ENCODE results near the gene SDK1. TPM values are rescaled to one million over a fixed set of nuclear protein-coding genes. Genes with fewer than 3 reads are reported as not detected.
A peak's percentile ranks its signal among the peaks of the same experiment; 100 is the strongest.

The SDK1 gene
- total RNA-seq, 1 experiment from 2014 or later: 7.1 TPM

DNA sequence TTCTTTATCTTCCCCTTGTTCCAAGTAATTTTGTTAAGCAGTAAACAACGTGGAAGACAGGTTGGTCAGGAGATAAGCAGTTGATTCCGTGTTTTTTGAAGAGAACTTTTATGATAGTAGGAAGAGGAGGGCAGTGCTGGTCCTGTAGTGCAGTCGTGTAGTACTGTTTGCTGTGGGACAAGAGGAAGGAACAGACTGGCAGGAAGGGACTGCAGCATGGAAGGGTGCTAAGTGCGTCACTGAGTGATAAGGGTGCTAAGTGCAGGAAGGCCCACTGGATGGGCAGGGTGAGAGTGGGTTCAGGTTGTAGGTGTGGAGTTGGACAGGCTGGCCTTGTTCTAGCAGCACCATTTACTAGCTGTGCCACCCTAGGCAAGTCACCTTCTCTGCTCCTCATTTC lies 125.0 kb downstream of the SDK1 start:
- Mint-ChIP-seq H3K27ac (ENCODE audit: unreplicated experiment) (no peak overlapping the region), H3K4me3 (ENCODE audit: unreplicated experiment) (no peak overlapping the region), H3K27me3 (ENCODE audit: insufficient read depth, unreplicated experiment) (no peaks in the 10 kb centered on the region), H3K36me3 (ENCODE audit: insufficient read depth, unreplicated experiment) (no peaks in the 10 kb centered on the region), H3K9me3 (ENCODE audit: unreplicated experiment) (no peaks in the 10 kb centered on the region), H3K4me1 (ENCODE audit: low read depth, unreplicated experiment) (peaks cover 14% of the 10 kb centered on the region)
- no peaks in the 10 kb centered on the region for H3K27me3 ChIP-seq (replicated peaks; ENCODE audit: control insufficient read depth, insufficient read depth, low read length)
- BruUV-seq (replicated peaks): no TSS peak
- no peak for DNase-seq
- H3K4me3 ChIP-seq (ENCODE audit: low read depth, low read length): no peak overlapping the region
- H3K36me3 ChIP-seq (ENCODE audit: control insufficient read depth, insufficient read depth, low read length): no peaks in the 10 kb centered on the region
- TF ChIP-seq, protein P1, sequence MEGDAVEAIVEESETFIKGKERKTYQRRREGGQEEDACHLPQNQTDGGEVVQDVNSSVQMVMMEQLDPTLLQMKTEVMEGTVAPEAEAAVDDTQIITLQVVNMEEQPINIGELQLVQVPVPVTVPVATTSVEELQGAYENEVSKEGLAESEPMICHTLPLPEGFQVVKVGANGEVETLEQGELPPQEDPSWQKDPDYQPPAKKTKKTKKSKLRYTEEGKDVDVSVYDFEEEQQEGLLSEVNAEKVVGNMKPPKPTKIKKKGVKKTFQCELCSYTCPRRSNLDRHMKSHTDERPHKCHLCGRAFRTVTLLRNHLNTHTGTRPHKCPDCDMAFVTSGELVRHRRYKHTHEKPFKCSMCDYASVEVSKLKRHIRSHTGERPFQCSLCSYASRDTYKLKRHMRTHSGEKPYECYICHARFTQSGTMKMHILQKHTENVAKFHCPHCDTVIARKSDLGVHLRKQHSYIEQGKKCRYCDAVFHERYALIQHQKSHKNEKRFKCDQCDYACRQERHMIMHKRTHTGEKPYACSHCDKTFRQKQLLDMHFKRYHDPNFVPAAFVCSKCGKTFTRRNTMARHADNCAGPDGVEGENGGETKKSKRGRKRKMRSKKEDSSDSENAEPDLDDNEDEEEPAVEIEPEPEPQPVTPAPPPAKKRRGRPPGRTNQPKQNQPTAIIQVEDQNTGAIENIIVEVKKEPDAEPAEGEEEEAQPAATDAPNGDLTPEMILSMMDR (IDR thresholded peaks at IDR 0.05; ENCODE audit: insufficient read depth in 1 of 2, low read depth in 1 of 2, low read length in 1 of 2, severe bottlenecking in 1 of 2, unreplicated experiment in 1 of 2): no peak
- H3K9me3 ChIP-seq: 0 out of 2 replicates have a peak, but pooled peaks cover 6% of the 10 kb centered on the region
- ChIA-PET CTCF (no interaction called here), POLR2A (no interaction called here)
- H3K4me1 ChIP-seq: peaks cover 13% of the 10 kb centered on the region
- intact Hi-C loops (cut with micrococcal nuclease; ENCODE audit: unreplicated experiment): no loop called here

DNA sequence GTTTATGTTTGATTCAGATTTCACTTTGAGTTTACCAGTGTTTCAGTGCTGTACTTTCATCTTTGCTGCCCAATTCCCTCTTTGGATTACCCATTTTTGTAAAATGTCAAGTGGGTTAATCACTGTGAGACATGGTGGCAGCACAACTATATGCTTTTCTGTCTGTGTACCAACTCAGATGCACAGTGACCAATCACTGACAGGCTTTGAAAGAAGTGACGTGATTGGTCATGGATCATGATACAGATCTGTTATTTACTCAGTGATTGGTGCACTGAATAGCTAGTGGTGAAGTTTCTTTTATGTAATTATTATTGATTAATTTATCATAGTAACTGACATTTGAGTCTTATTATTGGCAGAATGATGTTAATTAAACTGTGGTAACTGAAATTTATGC lies 126.9 kb downstream of the SDK1 start:
- CTCF ChIA-PET: no interaction called here
- no peaks in the 10 kb centered on the region for H3K27me3 Mint-ChIP-seq (ENCODE audit: insufficient read depth, unreplicated experiment)
- intact Hi-C loops (cut with micrococcal nuclease; ENCODE audit: unreplicated experiment): no loop called here
- POLR2A ChIA-PET: no interaction called here
- BruUV-seq (replicated peaks): no TSS peak
- Histone ChIP-seq H3K9me3 (no peaks in the 10 kb centered on the region), H3K4me3 (ENCODE audit: low read depth, low read length) (no peak overlapping the region), H3K27me3 (replicated peaks; ENCODE audit: control insufficient read depth, insufficient read depth, low read length) (no peaks in the 10 kb centered on the region), H3K4me1 (peaks cover 13% of the 10 kb centered on the region), H3K36me3 (ENCODE audit: control insufficient read depth, insufficient read depth, low read length) (no peaks in the 10 kb centered on the region)
- H3K9me3 Mint-ChIP-seq (ENCODE audit: unreplicated experiment): no peaks in the 10 kb centered on the region
- no peak overlapping the region for H3K27ac Mint-ChIP-seq (ENCODE audit: unreplicated experiment)
- H3K4me1 Mint-ChIP-seq (ENCODE audit: low read depth, unreplicated experiment): peaks cover 14% of the 10 kb centered on the region
- no peak for DNase-seq
- H3K36me3 Mint-ChIP-seq (ENCODE audit: insufficient read depth, unreplicated experiment): no peaks in the 10 kb centered on the region
- H3K4me3 Mint-ChIP-seq (ENCODE audit: unreplicated experiment): no peak overlapping the region
- TF ChIP-seq, protein P1 (IDR thresholded peaks at IDR 0.05; ENCODE audit: insufficient read depth in 1 of 2, low read depth in 1 of 2, low read length in 1 of 2, severe bottlenecking in 1 of 2, unreplicated experiment in 1 of 2): no peak

DNA sequence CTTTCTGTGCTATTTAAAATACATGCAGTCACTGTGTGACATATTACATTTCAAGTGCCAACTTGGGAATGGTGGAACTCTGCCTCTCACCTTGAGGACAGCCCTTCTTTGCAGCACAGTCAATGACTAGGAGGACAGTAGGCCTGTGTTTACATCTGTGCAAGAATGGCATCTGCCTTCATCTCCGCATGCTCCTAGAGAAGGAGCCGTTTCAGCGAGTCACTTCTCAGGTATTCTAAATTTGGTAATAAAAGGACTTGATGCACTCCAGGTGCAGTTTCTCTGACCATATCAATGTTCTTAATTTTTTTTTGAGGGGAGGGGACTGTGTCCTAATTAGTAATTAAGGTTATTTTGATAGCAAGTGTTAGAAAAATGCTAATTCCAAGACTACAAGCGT lies 128.9 kb downstream of the SDK1 start:
- peak overlapping the region; percentile 57 for H3K27ac Mint-ChIP-seq (ENCODE audit: unreplicated experiment)

More for the DNA sequence above, 128.9 kb downstream of the SDK1 start:
- H3K4me1 ChIP-seq: peaks cover 13% of the 10 kb centered on the region
- TF ChIP-seq, protein P1 (IDR thresholded peaks at IDR 0.05; ENCODE audit: insufficient read depth in 1 of 2, low read depth in 1 of 2, low read length in 1 of 2, severe bottlenecking in 1 of 2, unreplicated experiment in 1 of 2): no peak
- H3K9me3 ChIP-seq: no peaks in the 10 kb centered on the region
- no peaks in the 10 kb centered on the region for H3K36me3 ChIP-seq (ENCODE audit: control insufficient read depth, insufficient read depth, low read length)
- ChIA-PET CTCF (no interaction called here), POLR2A (no interaction called here)
- H3K9me3 Mint-ChIP-seq (ENCODE audit: unreplicated experiment): no peaks in the 10 kb centered on the region
- H3K36me3 Mint-ChIP-seq (ENCODE audit: insufficient read depth, unreplicated experiment): no peaks in the 10 kb centered on the region
- no peak for DNase-seq
- H3K4me3 Mint-ChIP-seq (ENCODE audit: unreplicated experiment): no peak overlapping the region
- no peak overlapping the region for H3K4me3 ChIP-seq (ENCODE audit: low read depth, low read length)
- intact Hi-C loops (cut with micrococcal nuclease; ENCODE audit: unreplicated experiment): no loop called here
- BruUV-seq (replicated peaks): no TSS peak
- no peaks in the 10 kb centered on the region for H3K27me3 ChIP-seq (replicated peaks; ENCODE audit: control insufficient read depth, insufficient read depth, low read length)
- H3K27me3 Mint-ChIP-seq (ENCODE audit: insufficient read depth, unreplicated experiment): no peaks in the 10 kb centered on the region
- peaks cover 14% of the 10 kb centered on the region for H3K4me1 Mint-ChIP-seq (ENCODE audit: low read depth, unreplicated experiment)

Data from Caco-2 (cell line).